ENCODE results near the gene OFD1.
A peak's percentile ranks its signal among the peaks of the same experiment; 100 is the strongest.

Gene OFD1

DNA sequence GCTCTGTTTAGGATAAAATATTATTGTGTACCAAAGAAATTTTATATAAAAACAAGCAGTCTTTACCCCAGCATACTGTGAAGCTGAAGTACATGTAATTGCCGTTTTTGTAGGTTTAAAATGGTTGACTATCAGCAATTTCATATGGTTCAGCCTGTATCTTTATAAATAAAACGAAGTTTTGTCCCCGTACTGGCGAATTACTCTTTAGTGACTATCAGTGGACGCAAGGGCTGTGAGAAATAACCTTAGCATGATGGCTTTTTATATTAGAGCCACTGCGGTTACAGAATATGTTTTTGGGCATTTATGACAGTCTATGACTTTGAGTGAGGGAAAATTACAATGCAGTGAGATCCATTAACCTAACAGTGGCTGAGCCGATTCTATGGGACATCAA lies 81.1 kb downstream of the OFD1 start:
- no peak for FAIRE-seq
- no peak for DNase-seq (ENCODE audit: insufficient read length, low spot score)
- no peak for TF ChIP-seq CTCF (IDR thresholded peaks at IDR 0.05; ENCODE audit: insufficient read depth, missing control alignments)

GRCh38 chrX:13816176-13816575 lies 81.6 kb downstream of the OFD1 start:
- DNase-seq (ENCODE audit: insufficient read length, low spot score) (no peak), FAIRE-seq (no peak)
- TF ChIP-seq CTCF (IDR thresholded peaks at IDR 0.05; ENCODE audit: insufficient read depth, missing control alignments) = no peak

GRCh38 chrX:13816643-13817627 lies 82.4 kb downstream of the OFD1 start, which contains the start of gene GPM6B:
TSS of gene GPM6B (minus strand) at chrX:13817093. CDS start at chrX:13816904, 189 bp downstream.
- no peak for DNase-seq (ENCODE audit: insufficient read length, low spot score)
- FAIRE-seq = peak; percentile 61
- no peak for TF ChIP-seq CTCF (IDR thresholded peaks at IDR 0.05; ENCODE audit: insufficient read depth, missing control alignments)
